Hepatocyte (in vitro differentiated cells): Measurements from ENCODE around the gene CFB. TPM values are rescaled to one million over a fixed set of nuclear protein-coding genes. Genes with fewer than 3 reads are reported as not detected.

ENCODE experiments used
- DNase-seq: peaks from one replicate; pipeline ENCODE4 v3.0.0-alpha.2; 2016; ENCODE audit warnings: low spot score
- H2AFZ ChIP-seq: fragments of 200-600 bp; sonication (generic); 2 replicates; pipeline ENCODE4 v1.6.0; 2016; ENCODE audit warnings: antibody characterized with exemption, mild to moderate bottlenecking
- H3K27ac ChIP-seq: fragments of 200-600 bp; sonication (generic); 2 replicates; pipeline ENCODE4 v1.5.1; 2016; ENCODE audit warnings: mild to moderate bottlenecking
- H3K27me3 ChIP-seq: fragments of 200-600 bp; sonication (generic); 2 replicates; pipeline ENCODE4 v1.6.1; 2016
- H3K36me3 ChIP-seq: fragments of 200-600 bp; sonication (generic); replicated peaks from 2 replicates; pipeline ENCODE4 v1.5.1; 2016; ENCODE audit warnings: low read depth; ENCODE audit not compliant: insufficient read depth
- H3K4me1 ChIP-seq: fragments of 200-600 bp; sonication (generic); 2 replicates; pipeline ENCODE4 v1.5.1; 2016; ENCODE audit warnings: mild to moderate bottlenecking, moderate library complexity; ENCODE audit not compliant: insufficient read depth
- H3K4me2 ChIP-seq: fragments of 200-600 bp; sonication (generic); 2 replicates; pipeline ENCODE4 v1.6.0; 2016
- H3K4me3 ChIP-seq: fragments of 200-600 bp; sonication (generic); 2 replicates; pipeline ENCODE4 v1.5.1; 2016; ENCODE audit warnings: mild to moderate bottlenecking
- H3K79me2 ChIP-seq: fragments of 200-600 bp; sonication (generic); 2 replicates; pipeline ENCODE4 v1.6.0; 2017; ENCODE audit warnings: mild to moderate bottlenecking
- H3K9me2 ChIP-seq: fragments of 200-600 bp; sonication (generic); replicated peaks from 2 replicates; pipeline ENCODE4 v1.6.0; 2017; ENCODE audit warnings: mild to moderate bottlenecking; ENCODE audit not compliant: insufficient read depth
- H3K9me3 ChIP-seq: fragments of 200-600 bp; sonication (generic); 2 replicates; pipeline ENCODE4 v1.5.1; 2016; ENCODE audit warnings: low read depth, mild to moderate bottlenecking
- H4K20me1 ChIP-seq: fragments of 200-600 bp; sonication (generic); 2 replicates; pipeline ENCODE4 v1.6.0; 2016; ENCODE audit warnings: mild to moderate bottlenecking; ENCODE audit not compliant: insufficient read depth, poor library complexity, severe bottlenecking
- EZH2 ChIP-seq: fragments of 200-600 bp; sonication (generic); IDR thresholded peaks from 2 replicates; pipeline ENCODE4 v1.6.1; 2016; ENCODE audit warnings: antibody characterized with exemption, mild to moderate bottlenecking, borderline replicate concordance
- EZH2phosphoT487 ChIP-seq: fragments of 200-600 bp; sonication (generic); IDR thresholded peaks from one replicate; pipeline ENCODE4 v1.6.1; 2018; ENCODE audit warnings: antibody characterized with exemption, mild to moderate bottlenecking, low read depth, moderate library complexity; ENCODE audit not compliant: unreplicated experiment, severe bottlenecking
- WGBS: methylation state at CpG from one replicate; pipeline ENCODE4 v1.1.6; 2016; ENCODE audit warnings: low lambda C conversion rate; ENCODE audit errors: missing lambda C conversion rate; 5-methylcytosine and 5-hydroxymethylcytosine counted together
- polyA plus RNA-seq: library from polyadenylated mRNA; unstranded; fragments of >200 nt; fragmentation: Nextera tagmentation; extraction: Ambion mirVana; gene quantifications from 2 replicates; pipeline ENCODE4 v1.2.1, GENCODE V29; 2016
- total RNA-seq: library from RNA; depleted of rRNA; stranded (reverse); fragments of >200 nt; gene quantifications from 2 replicates; pipeline ENCODE4 v1.2.3, GENCODE V29; 2014
- TF ChIP-seq, protein P1 (sequence below): fragments of 200-600 bp; sonication (generic); IDR thresholded peaks from 2 replicates; pipeline ENCODE4 v1.5.1; 2016; ENCODE audit warnings: antibody characterized with exemption, mild to moderate bottlenecking; ENCODE audit not compliant: poor library complexity

The CFB gene
- total and polyA plus RNA-seq, 2 experiments from 2014 or later = 190 to 349 TPM

- Histone ChIP-seq H3K9me2 (no peaks in the 10 kb centered on the region), H4K20me1 (no peaks in the 10 kb centered on the region), H2AFZ (no peak overlapping the region), H3K27ac (peak overlapping the region; percentile 57), H3K9me3 (no peaks in the 10 kb centered on the region), H3K4me3 (no peak overlapping the region), H3K79me2 (no peaks in the 10 kb centered on the region), H3K27me3 (no peaks in the 10 kb centered on the region), H3K4me1 (peaks cover 4% of the 10 kb centered on the region), H3K36me3 (no peaks in the 10 kb centered on the region), H3K4me2 (no peak overlapping the region)
- TF ChIP-seq EZH2phosphoT487 (no peak), EZH2 (no peak)
- TF ChIP-seq, protein P1, sequence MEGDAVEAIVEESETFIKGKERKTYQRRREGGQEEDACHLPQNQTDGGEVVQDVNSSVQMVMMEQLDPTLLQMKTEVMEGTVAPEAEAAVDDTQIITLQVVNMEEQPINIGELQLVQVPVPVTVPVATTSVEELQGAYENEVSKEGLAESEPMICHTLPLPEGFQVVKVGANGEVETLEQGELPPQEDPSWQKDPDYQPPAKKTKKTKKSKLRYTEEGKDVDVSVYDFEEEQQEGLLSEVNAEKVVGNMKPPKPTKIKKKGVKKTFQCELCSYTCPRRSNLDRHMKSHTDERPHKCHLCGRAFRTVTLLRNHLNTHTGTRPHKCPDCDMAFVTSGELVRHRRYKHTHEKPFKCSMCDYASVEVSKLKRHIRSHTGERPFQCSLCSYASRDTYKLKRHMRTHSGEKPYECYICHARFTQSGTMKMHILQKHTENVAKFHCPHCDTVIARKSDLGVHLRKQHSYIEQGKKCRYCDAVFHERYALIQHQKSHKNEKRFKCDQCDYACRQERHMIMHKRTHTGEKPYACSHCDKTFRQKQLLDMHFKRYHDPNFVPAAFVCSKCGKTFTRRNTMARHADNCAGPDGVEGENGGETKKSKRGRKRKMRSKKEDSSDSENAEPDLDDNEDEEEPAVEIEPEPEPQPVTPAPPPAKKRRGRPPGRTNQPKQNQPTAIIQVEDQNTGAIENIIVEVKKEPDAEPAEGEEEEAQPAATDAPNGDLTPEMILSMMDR = no peak
- WGBS = 59% methylated on average over 2 of the region's 2 CpGs
- DNase-seq = no peak
Observed at GRCh38 chr6:31920811-31921210, 25.1 kb upstream of the CFB start.

- DNase-seq = no peak
- Histone ChIP-seq H2AFZ (no peak overlapping the region), H3K9me2 (no peaks in the 10 kb centered on the region), H3K27ac (no peak overlapping the region), H3K36me3 (no peaks in the 10 kb centered on the region), H3K79me2 (no peaks in the 10 kb centered on the region), H3K4me3 (no peak overlapping the region), H3K27me3 (no peaks in the 10 kb centered on the region), H3K4me1 (peaks cover 4% of the 10 kb centered on the region), H3K4me2 (no peak overlapping the region), H3K9me3 (no peaks in the 10 kb centered on the region), H4K20me1 (no peaks in the 10 kb centered on the region)
- WGBS = 16% methylated on average over 5 of the region's 5 CpGs
- TF ChIP-seq EZH2 = no peak
- TF ChIP-seq EZH2phosphoT487 = no peak
- TF ChIP-seq, protein P1 = peak; percentile 13
Observed at GRCh38 chr6:31922942-31923341, 23.0 kb upstream of the CFB start.

DNA sequence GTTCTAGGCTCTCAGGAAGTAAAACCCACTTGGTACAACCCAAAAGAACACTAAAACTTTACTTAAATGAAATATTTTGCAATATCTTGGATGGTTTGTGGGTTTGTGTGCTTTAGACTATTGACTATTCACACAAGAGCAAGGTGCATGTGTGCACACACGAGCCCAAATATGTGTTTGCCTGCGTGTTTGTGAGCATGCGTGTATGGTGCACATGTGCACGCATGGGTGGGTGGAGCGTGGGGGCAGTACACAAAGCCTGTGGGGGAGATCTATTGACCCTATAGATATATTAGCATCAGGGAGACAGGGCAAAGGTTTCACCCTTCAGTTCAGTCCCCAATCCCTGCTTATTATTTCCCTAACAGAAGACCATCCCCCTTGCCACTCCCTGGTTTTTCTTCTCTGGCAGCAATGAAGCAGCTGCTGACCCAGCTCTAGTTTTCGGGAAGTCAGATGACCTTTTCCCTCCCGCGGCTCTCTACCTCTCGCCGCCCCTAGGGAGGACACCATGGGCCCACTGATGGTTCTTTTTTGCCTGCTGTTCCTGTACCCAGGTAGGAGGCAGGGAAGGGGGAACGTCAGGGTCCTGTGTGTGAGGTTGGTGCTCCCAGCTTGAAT is 18.5 kb upstream of the CFB start, which contains the start of gene C2:
Gene C2, plus strand, starts transcription at position 476 of the 621 bp plus-strand sequence. Its CDS starts 36 bp downstream, at position 512.
- Histone ChIP-seq H3K4me2 (peak within 1 kb of the TSS; percentile 27), H3K79me2 (no peaks in the 10 kb centered on the region), H2AFZ (no peak within 1 kb of the TSS), H3K4me1 (no peaks in the 10 kb centered on the region), H3K27me3 (no peaks in the 10 kb centered on the region), H3K9me2 (no peaks in the 10 kb centered on the region), H3K4me3 (no peak within 1 kb of the TSS), H4K20me1 (no peaks in the 10 kb centered on the region), H3K27ac (peak within 1 kb of the TSS; percentile 22), H3K9me3 (no peaks in the 10 kb centered on the region), H3K36me3 (no peaks in the 10 kb centered on the region)
- DNase-seq = no peak
- no peak for TF ChIP-seq EZH2
- TF ChIP-seq, protein P1 = no peak
- no peak for TF ChIP-seq EZH2phosphoT487
- 68% methylated on average over 11 of the region's 11 CpGs for WGBS
